Liver (tissue), 9 donors: ENCODE results near the gene CTSC. TPM values are rescaled to one million over a fixed set of nuclear protein-coding genes. Genes with fewer than 3 reads are reported as not detected.

Experiments
- DNase-seq: peaks from one replicate; pipeline ENCODE4 v3.0.0-alpha.2; 2017; ENCODE audit warnings: low spot score
- H3K27ac ChIP-seq, 2 donors: one replicate each; pipeline ENCODE4 v1.7.0; 2013; ENCODE audit warnings: inconsistent platforms in 2 of 2, low read length in 2 of 2, control low read depth in 1 of 2, low read depth in 1 of 2, mild to moderate bottlenecking in 1 of 2
- H3K27me3 ChIP-seq, 4 donors: one replicate each; pipeline versions ENCODE4 v1.6.1 to v1.7.0; 2013; ENCODE audit warnings: low read length in 3 of 4, inconsistent platforms in 1 of 4, mild to moderate bottlenecking in 1 of 4, moderate library complexity in 1 of 4; ENCODE audit not compliant: control insufficient read depth in 4 of 4, insufficient read depth in 4 of 4
- H3K36me3 ChIP-seq, 4 donors: one replicate each; pipeline versions ENCODE4 v1.6.1 to v1.7.0; 2013; ENCODE audit warnings: low read length in 3 of 4, mild to moderate bottlenecking in 3 of 4, low read depth in 1 of 4, moderate library complexity in 1 of 4; ENCODE audit not compliant: control insufficient read depth in 4 of 4, insufficient read depth in 3 of 4
- H3K4me1 ChIP-seq, 4 donors: one replicate each; pipeline versions ENCODE4 v1.6.1 to v1.7.0; 2013; ENCODE audit warnings: low read length in 3 of 4, mild to moderate bottlenecking in 3 of 4, moderate library complexity in 1 of 4; ENCODE audit not compliant: control insufficient read depth in 4 of 4, insufficient read depth in 4 of 4
- H3K4me3 ChIP-seq, 3 donors: one replicate each; pipeline versions ENCODE4 v1.6.1 to v1.7.0; 2013; ENCODE audit warnings: low read length in 3 of 3, control low read depth in 1 of 3, low read depth in 1 of 3, mild to moderate bottlenecking in 1 of 3
- H3K9ac ChIP-seq, 2 donors: one replicate each; pipeline ENCODE4 v1.7.0; 2013; ENCODE audit warnings: low read length in 2 of 2, mild to moderate bottlenecking in 2 of 2, moderate library complexity in 2 of 2, control low read depth in 1 of 2, low read depth in 1 of 2
- H3K9me3 ChIP-seq, 4 donors: one replicate each; pipeline versions ENCODE4 v1.6.1 to v1.7.0; 2013; ENCODE audit warnings: low read length in 3 of 4; ENCODE audit not compliant: control insufficient read depth in 4 of 4
- ATF3 ChIP-seq: IDR thresholded peaks from 2 replicates; pipeline ENCODE4 v1.6.1; 2016; ENCODE audit warnings: antibody characterized with exemption
- CTCF ChIP-seq: fragments of 150-350 bp; IDR thresholded peaks from 2 replicates; pipeline ENCODE4 v1.5.1; 2017; ENCODE audit warnings: improper control_type of control experiment, low read depth, low read length; ENCODE audit not compliant: missing input control
- EGR1 ChIP-seq, 2 donors: IDR thresholded peaks; 2 replicates each; pipeline ENCODE4 v1.6.1; 2016 to 2018; ENCODE audit warnings: antibody characterized with exemption in 2 of 2, low read depth in 2 of 2
- FOXA1 ChIP-seq: IDR thresholded peaks from 2 replicates; pipeline ENCODE4 v1.6.1; 2016; ENCODE audit warnings: antibody characterized with exemption
- FOXA2 ChIP-seq: IDR thresholded peaks from 2 replicates; pipeline ENCODE4 v1.6.1; 2016; ENCODE audit warnings: antibody characterized with exemption
- GABPA ChIP-seq, 2 donors: IDR thresholded peaks in 1 of 2; conservative IDR thresholded peaks in 1 of 2; 2 replicates each; pipeline ENCODE4 v1.6.1; 2016; ENCODE audit warnings: antibody characterized with exemption in 2 of 2, mild to moderate bottlenecking in 1 of 2, moderate library complexity in 1 of 2
- HNF4A ChIP-seq, 2 donors: conservative IDR thresholded peaks; 2 replicates each; pipeline ENCODE4 v1.6.1; 2016; ENCODE audit warnings: antibody characterized with exemption in 2 of 2, mild to moderate bottlenecking in 2 of 2
- HNF4G ChIP-seq: IDR thresholded peaks from 2 replicates; pipeline ENCODE4 v1.6.1; 2016; ENCODE audit warnings: antibody characterized with exemption
- JUND ChIP-seq, 2 donors: IDR thresholded peaks; 2 replicates each; pipeline ENCODE4 v1.6.1; 2016; ENCODE audit warnings: antibody characterized with exemption in 2 of 2
- NR2F2 ChIP-seq: IDR thresholded peaks from 2 replicates; pipeline ENCODE4 v1.6.1; 2016; ENCODE audit warnings: antibody characterized with exemption
- RAD21 ChIP-seq, 2 donors: IDR thresholded peaks; 2 replicates each; pipeline ENCODE4 v1.6.1; 2016; ENCODE audit warnings: antibody characterized with exemption in 2 of 2, mild to moderate bottlenecking in 2 of 2
- RXRA ChIP-seq, 2 donors: IDR thresholded peaks; 2 replicates each; pipeline ENCODE4 v1.6.1; 2017 to 2018; ENCODE audit warnings: antibody characterized with exemption in 2 of 2, mild to moderate bottlenecking in 1 of 2
- SP1 ChIP-seq: IDR thresholded peaks from 2 replicates; pipeline ENCODE4 v1.6.1; 2018; ENCODE audit warnings: antibody characterized with exemption, mild to moderate bottlenecking
- TAF1 ChIP-seq: conservative IDR thresholded peaks from 2 replicates; pipeline ENCODE4 v1.6.1; 2016; ENCODE audit warnings: antibody characterized with exemption, mild to moderate bottlenecking
- YY1 ChIP-seq: IDR thresholded peaks from 2 replicates; pipeline ENCODE4 v1.6.1; 2016; ENCODE audit warnings: antibody characterized with exemption, mild to moderate bottlenecking
- ZBTB33 ChIP-seq: IDR thresholded peaks from 2 replicates; pipeline ENCODE4 v1.6.1; 2016; ENCODE audit warnings: antibody characterized with exemption
- WGBS: extraction: QIAGEN DNeasy Blood & Tissue Kit; methylation state at CpG from one replicate; pipeline ENCODE4 v1.1.7; 2013; 5-methylcytosine and 5-hydroxymethylcytosine counted together
- polyA plus RNA-seq, 2 donors: library from polyadenylated mRNA; stranded (reverse) in 1 of 2; unstranded in 1 of 2; fragments of 200-250 nt in 1 of 2; fragments of >200 nt in 1 of 2; fragmentation: Nextera tagmentation in 1 of 2; extraction: Ambion mirVana in 1 of 2; gene quantifications; one replicate each; pipeline versions ENCODE4 v1.2.1 to v1.2.3, GENCODE V29; 2013 to 2015
- total RNA-seq, 2 donors: library from RNA; depleted of rRNA; stranded (reverse); fragments of >200 nt; gene quantifications; one replicate each; pipeline ENCODE4 v1.2.3, GENCODE V29; 2014
- TF ChIP-seq, protein P1 (sequence below): IDR thresholded peaks from 2 replicates; pipeline ENCODE4 v1.6.1; 2016; ENCODE audit warnings: antibody characterized with exemption
- donor health status: healthy.
- donor health status: healthy.
- donor health status: healthy.
- donor health status: healthy.
- donor health status: healthy.

The CTSC gene
- total and polyA plus RNA-seq, 4 donors, result 22.4 to 68.7 (median 31.3) TPM

DNA sequence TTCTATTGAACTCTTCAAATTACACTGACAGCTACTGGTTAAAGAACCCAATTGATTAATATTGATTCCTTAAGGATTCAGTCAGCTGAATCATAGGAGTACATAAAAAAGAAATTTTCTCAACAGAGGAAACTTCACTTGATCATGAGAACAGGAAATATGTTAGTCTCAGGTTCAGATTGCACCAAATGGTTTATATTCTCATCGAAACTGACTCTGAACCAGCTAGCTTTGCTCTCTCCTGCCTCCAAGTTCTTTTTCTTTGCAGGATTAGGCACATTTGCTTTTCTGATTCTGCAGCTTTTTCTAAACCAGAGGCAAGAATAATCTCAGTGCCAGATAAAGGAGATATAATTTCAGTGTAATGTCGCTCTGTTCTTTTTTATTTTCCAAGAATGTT lies 33.2 kb upstream of the CTSC start:
- Histone ChIP-seq H3K4me3 (no peak overlapping the region), H3K36me3 (no peaks in the 10 kb centered on the region), H3K27ac (no peak overlapping the region), H3K9ac (no peak overlapping the region), H3K9me3 (no peaks in the 10 kb centered on the region), H3K27me3 (no peaks in the 10 kb centered on the region), H3K4me1 (no peaks in the 10 kb centered on the region)
- no peak for DNase-seq
- 91% methylated on average over 2 of the region's 2 CpGs for WGBS
- TF ChIP-seq YY1 (no peak), GABPA (IDR thresholded peaks at IDR 0.05 in 1 of 2, conservative IDR thresholded peaks at IDR 0.05 in 1 of 2) (no peak), JUND (IDR thresholded peaks at IDR 0.05) (no peak), EGR1 (IDR thresholded peaks at IDR 0.05; ENCODE audit: low read depth in 2 of 2) (no peak), NR2F2 (no peak), RAD21 (IDR thresholded peaks at IDR 0.05) (no peak), FOXA1 (no peak), ZBTB33 (no peak), ATF3 (no peak), SP1 (no peak), RXRA (IDR thresholded peaks at IDR 0.05) (no peak), HNF4A (conservative IDR thresholded peaks at IDR 0.05) (no peak), FOXA2 (no peak), TAF1 (no peak), CTCF (no peak), HNF4G (no peak)
- TF ChIP-seq, protein P1, sequence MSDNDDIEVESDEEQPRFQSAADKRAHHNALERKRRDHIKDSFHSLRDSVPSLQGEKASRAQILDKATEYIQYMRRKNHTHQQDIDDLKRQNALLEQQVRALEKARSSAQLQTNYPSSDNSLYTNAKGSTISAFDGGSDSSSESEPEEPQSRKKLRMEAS, result no peak

- no peak for TF ChIP-seq RAD21 (IDR thresholded peaks at IDR 0.05)
- TF ChIP-seq SP1, result no peak
- TF ChIP-seq, protein P1, result no peak
- TF ChIP-seq ZBTB33, result no peak
- TF ChIP-seq NR2F2, result no peak
- no peak for TF ChIP-seq ATF3
- DNase-seq, result no peak
- 81% methylated on average over 3 of the region's 3 CpGs for WGBS
- Histone ChIP-seq H3K9ac (no peak overlapping the region), H3K36me3 (no peaks in the 10 kb centered on the region), H3K9me3 (no peaks in the 10 kb centered on the region), H3K27me3 (no peaks in the 10 kb centered on the region), H3K27ac (no peak overlapping the region), H3K4me1 (no peaks in the 10 kb centered on the region), H3K4me3 (no peak overlapping the region)
These were observed 29.8 kb upstream of the CTSC start for GRCh38 chr11:88367310-88367709.
